H9 (cell line): ENCODE measurements around the gene SPTBN2. TPM values are rescaled to one million over a fixed set of nuclear protein-coding genes. Genes with fewer than 3 reads are reported as not detected.

Source experiments
- DNase-seq: peaks from one replicate; pipeline ENCODE4 v3.0.0-alpha.2; 2017
- H2AFZ ChIP-seq: one replicate; pipeline ENCODE4 v1.6.1; 2013; ENCODE audit warnings: mild to moderate bottlenecking, low read length, control low read depth, moderate library complexity
- H2AK5ac ChIP-seq: 2 replicates; pipeline ENCODE4 v1.6.1; 2013; ENCODE audit warnings: low read length, control low read depth, mixed read lengths; ENCODE audit not compliant: insufficient read length
- H2BK120ac ChIP-seq: one replicate; pipeline ENCODE4 v1.6.1; 2013; ENCODE audit warnings: low read depth, mild to moderate bottlenecking, low read length, control low read depth, inconsistent platforms; ENCODE audit not compliant: poor library complexity, severe bottlenecking
- H2BK12ac ChIP-seq: 2 replicates; pipeline ENCODE4 v1.6.1; 2013; ENCODE audit warnings: low read length, control low read depth, mixed read lengths, low read depth; ENCODE audit not compliant: insufficient read length
- H2BK15ac ChIP-seq: 2 replicates; pipeline ENCODE4 v1.6.1; 2013; ENCODE audit warnings: low read depth, low read length, control low read depth
- H2BK20ac ChIP-seq: one replicate; pipeline ENCODE4 v1.6.1; 2013; ENCODE audit warnings: low read depth, mild to moderate bottlenecking, low read length, control low read depth, inconsistent platforms; ENCODE audit not compliant: poor library complexity, severe bottlenecking
- H2BK5ac ChIP-seq: 2 replicates; pipeline ENCODE4 v1.6.1; 2013; ENCODE audit warnings: low read length, control low read depth, mixed read lengths; ENCODE audit not compliant: insufficient read length
- H3K14ac ChIP-seq: 2 replicates; pipeline ENCODE4 v1.6.1; 2013; ENCODE audit warnings: low read length, control low read depth; ENCODE audit not compliant: insufficient read depth
- H3K18ac ChIP-seq: 2 replicates; pipeline ENCODE4 v1.6.1; 2013; ENCODE audit warnings: low read depth, mild to moderate bottlenecking, mixed read lengths, low read length, control low read depth; ENCODE audit not compliant: insufficient read length
- H3K23ac ChIP-seq: 2 replicates; pipeline ENCODE4 v1.6.1; 2013; ENCODE audit warnings: low read length, control low read depth, mixed read lengths, low read depth; ENCODE audit not compliant: insufficient read length
- H3K23me2 ChIP-seq: 2 replicates; pipeline ENCODE4 v1.6.1; 2013; ENCODE audit warnings: low read depth, mild to moderate bottlenecking, mixed read lengths, low read length, control low read depth; ENCODE audit not compliant: insufficient read length, poor library complexity, severe bottlenecking
- H3K27ac ChIP-seq: 2 replicates; pipeline ENCODE4 v1.5.1; 2013; ENCODE audit warnings: low read length, control low read depth, mixed read lengths, low read depth; ENCODE audit not compliant: insufficient read length
- H3K27me3 ChIP-seq: 2 replicates; pipeline ENCODE4 v1.6.1; 2013; ENCODE audit warnings: low read length, control low read depth, inconsistent platforms; ENCODE audit not compliant: insufficient read depth
- H3K4ac ChIP-seq: 2 replicates; pipeline ENCODE4 v1.6.1; 2013; ENCODE audit warnings: low read depth, mild to moderate bottlenecking, control low read depth, inconsistent platforms, low read length, moderate library complexity
- H3K4me1 ChIP-seq: 2 replicates; pipeline ENCODE4 v1.6.1; 2013; ENCODE audit warnings: low read length, control low read depth, inconsistent platforms; ENCODE audit not compliant: insufficient read depth
- H3K4me2 ChIP-seq: 2 replicates; pipeline ENCODE4 v1.6.1; 2013; ENCODE audit warnings: low read length, control low read depth, mixed read lengths; ENCODE audit not compliant: insufficient read length, insufficient read depth
- H3K56ac ChIP-seq: 2 replicates; pipeline ENCODE4 v1.6.1; 2013; ENCODE audit warnings: low read depth, mild to moderate bottlenecking, mixed read lengths, low read length, control low read depth; ENCODE audit not compliant: insufficient read length
- H3K79me1 ChIP-seq: 2 replicates; pipeline ENCODE4 v1.6.1; 2013; ENCODE audit warnings: low read depth, mild to moderate bottlenecking, moderate library complexity, low read length, control low read depth, inconsistent platforms; ENCODE audit not compliant: insufficient read depth, poor library complexity, severe bottlenecking
- H3K79me2 ChIP-seq: 2 replicates; pipeline ENCODE4 v1.6.1; 2013; ENCODE audit warnings: low read length, control low read depth, inconsistent platforms; ENCODE audit not compliant: insufficient read depth
- H3K9ac ChIP-seq: 2 replicates; pipeline ENCODE4 v1.6.1; 2013; ENCODE audit warnings: low read length, control low read depth, mixed read lengths; ENCODE audit not compliant: insufficient read length; ENCODE audit errors: extremely low read depth
- H3K9me3 ChIP-seq: one replicate; pipeline ENCODE4 v1.6.1; 2013; ENCODE audit warnings: low read depth, low read length, inconsistent platforms; ENCODE audit not compliant: control insufficient read depth
- H3T11ph ChIP-seq: one replicate; pipeline ENCODE4 v1.6.1; 2013; ENCODE audit warnings: mild to moderate bottlenecking, low read length, control low read depth, inconsistent platforms
- H4K20me1 ChIP-seq: one replicate; pipeline ENCODE4 v1.6.1; 2013; ENCODE audit not compliant: control insufficient read depth, insufficient read length, insufficient read depth
- H4K5ac ChIP-seq: 2 replicates; pipeline ENCODE4 v1.6.1; 2013; ENCODE audit warnings: low read depth, mild to moderate bottlenecking, mixed read lengths, low read length, control low read depth; ENCODE audit not compliant: insufficient read length
- H4K8ac ChIP-seq: replicated peaks from 2 replicates; pipeline ENCODE4 v1.6.1; 2013; ENCODE audit warnings: low read length, control low read depth, mixed read lengths, low read depth; ENCODE audit not compliant: insufficient read length
- H4K91ac ChIP-seq: 2 replicates; pipeline ENCODE4 v1.6.1; 2013; ENCODE audit warnings: low read depth, mild to moderate bottlenecking, moderate library complexity, mixed read lengths, low read length, control low read depth; ENCODE audit not compliant: insufficient read length
- H3K27ac Mint-ChIP-seq, 3 experiments: 2 replicates in 2 of 3; 3 replicates in 1 of 3; pipeline ENCODE4 v1.8.0; 2020 to 2021; ENCODE audit warnings: mixed read lengths in 3 of 3, mild to moderate bottlenecking in 1 of 3, moderate library complexity in 1 of 3
- H3K27me3 Mint-ChIP-seq: 2 replicates; pipeline ENCODE4 v1.8.0; 2021; ENCODE audit warnings: low read depth, mild to moderate bottlenecking, moderate library complexity, mixed read lengths
- H3K36me3 Mint-ChIP-seq, 3 experiments: 2 replicates in 2 of 3; 3 replicates in 1 of 3; pipeline ENCODE4 v1.8.0; 2020 to 2021; ENCODE audit warnings: low read depth in 3 of 3, mixed read lengths in 3 of 3; ENCODE audit not compliant: insufficient read depth in 1 of 3
- H3K4me1 Mint-ChIP-seq, 2 experiments: 2 replicates each; pipeline ENCODE4 v1.8.0; 2020; ENCODE audit warnings: mixed read lengths in 2 of 2
- H3K4me3 Mint-ChIP-seq, 2 experiments: 2 replicates in 1 of 2; 3 replicates in 1 of 2; pipeline ENCODE4 v1.8.0; 2020 to 2021; ENCODE audit warnings: mild to moderate bottlenecking in 2 of 2, mixed read lengths in 2 of 2, moderate library complexity in 1 of 2
- H3K9me3 Mint-ChIP-seq, 2 experiments: 2 replicates in 1 of 2; 3 replicates in 1 of 2; pipeline ENCODE4 v1.8.0; 2020; ENCODE audit warnings: mild to moderate bottlenecking in 2 of 2, mixed read lengths in 2 of 2, moderate library complexity in 1 of 2
- CTCF ChIP-seq: fragments of 200-600 bp; sonication (generic); conservative IDR thresholded peaks from 3 replicates; pipeline ENCODE4 v1.8.0; 2021; ENCODE audit warnings: antibody characterized with exemption, mild to moderate bottlenecking
- whole genome bisulfite sequencing: extraction: QIAGEN DNeasy Blood & Tissue Kit; methylation state at CpG from one replicate; pipeline ENCODE4 v1.1.7; 2013; ENCODE audit warnings: missing lambda C conversion rate, low lambda C conversion rate, mixed read lengths; ENCODE audit not compliant: insufficient read length; ENCODE audit errors: extremely low coverage; 5-methylcytosine and 5-hydroxymethylcytosine counted together
- total RNA-seq: library from RNA; stranded (reverse); gene quantifications from 2 replicates; pipeline ENCODE4 v1.2.1, GENCODE V29; 2021

The SPTBN2 gene
- total RNA-seq, 1 experiment from 2014 or later: 80.4 TPM

GRCh38 chr11:66706989-66707388 is 22.0 kb downstream of the SPTBN2 start:
- H4K20me1 ChIP-seq: no peaks in the 10 kb centered on the region
- H3K9me3 ChIP-seq: no peaks in the 10 kb centered on the region
- H2BK120ac ChIP-seq: no peak overlapping the region
- H4K8ac ChIP-seq: no peak overlapping the region
- no peaks in the 10 kb centered on the region for H3K4me1 ChIP-seq
- H3K79me2 ChIP-seq: no peaks in the 10 kb centered on the region
- Mint-ChIP-seq H3K9me3 (no peaks in the 10 kb centered on the region), H3K4me3 (no peak overlapping the region), H3K27ac (peak overlapping the region in 2 of 3 experiments; percentile 28 to 49; a peak in 3 of 7 replicates), H3K27me3 (no peaks in the 10 kb centered on the region), H3K4me1 (no peaks in the 10 kb centered on the region), H3K36me3 (peaks cover 17 to 73% (median 67%) of the 10 kb centered on the region in 3 experiments; a peak in 6 of 7 replicates)
- H3K56ac ChIP-seq: no peak overlapping the region
- H3K4me2 ChIP-seq: no peak overlapping the region
- WGBS: no CpG with 5 or more reads among the region's 9 CpGs
- no peak overlapping the region for H4K5ac ChIP-seq
- no peak overlapping the region for H3K4ac ChIP-seq
- H3K27me3 ChIP-seq: no peaks in the 10 kb centered on the region
- TF ChIP-seq CTCF: no peak
- H2BK5ac ChIP-seq: no peak overlapping the region
- no peak overlapping the region for H3K23ac ChIP-seq
- no peaks in the 10 kb centered on the region for H3K23me2 ChIP-seq
- no peak overlapping the region for H2BK20ac ChIP-seq
- H3K27ac ChIP-seq: no peak overlapping the region
- H4K91ac ChIP-seq: no peak overlapping the region
- H3K79me1 ChIP-seq: no peaks in the 10 kb centered on the region
- H3K14ac ChIP-seq: no peak overlapping the region
- H2BK12ac ChIP-seq: no peak overlapping the region
- no peak overlapping the region for H3K18ac ChIP-seq
- H2BK15ac ChIP-seq: no peak overlapping the region
- no peak overlapping the region for H3K9ac ChIP-seq
- H2AFZ ChIP-seq: no peak overlapping the region
- H2AK5ac ChIP-seq: no peak overlapping the region
- H3T11ph ChIP-seq: no peak overlapping the region
- DNase-seq: no peak
